Inferior parietal cortex (tissue), 1 donor: Measurements from ENCODE around the gene DGKE.

Source experiments
- DNase-seq: peaks from one replicate; pipeline ENCODE4 v3.0.0-alpha.2; 2016; ENCODE audit errors: extremely low spot score

The DGKE gene

DNA sequence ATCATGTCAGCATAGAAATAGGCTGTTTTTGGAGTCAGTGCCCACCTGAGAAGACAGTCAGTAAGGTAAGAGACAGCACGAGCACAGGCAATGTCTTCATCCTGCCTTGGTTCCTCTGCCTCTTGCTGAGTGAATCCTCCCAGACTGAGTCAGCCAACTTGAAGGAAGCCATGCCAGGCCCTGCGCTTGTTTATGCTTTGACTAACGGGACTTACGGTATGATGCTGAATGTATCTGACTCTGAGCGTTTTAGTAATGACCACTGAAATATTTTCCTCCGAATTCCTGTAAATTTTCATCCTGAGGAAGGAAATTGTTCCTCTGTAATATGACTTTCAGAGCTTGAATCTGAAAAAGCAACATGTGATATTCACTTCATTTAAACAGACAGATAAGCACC is 18.2 kb upstream of the DGKE start:
- no peak for DNase-seq

DNA sequence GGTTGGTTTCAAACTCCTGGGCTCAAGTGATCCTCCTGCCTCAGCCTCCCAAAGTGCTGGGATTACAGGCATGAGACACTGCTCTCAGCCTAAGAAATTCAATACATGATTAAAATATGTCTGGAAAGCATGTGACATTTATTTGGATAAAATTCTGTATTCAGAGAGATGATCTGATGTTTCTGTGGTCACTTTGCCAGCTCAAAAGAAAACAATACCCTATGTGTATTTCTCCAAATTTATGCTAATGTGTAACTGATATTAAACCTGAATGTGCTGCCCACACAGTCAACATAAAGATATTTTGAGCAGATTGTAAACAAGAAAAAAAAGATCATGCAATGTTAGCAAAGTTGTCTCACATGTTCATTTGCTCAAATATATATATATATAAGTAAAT is 16.9 kb upstream of the DGKE start:
- DNase-seq = no peak

DNA sequence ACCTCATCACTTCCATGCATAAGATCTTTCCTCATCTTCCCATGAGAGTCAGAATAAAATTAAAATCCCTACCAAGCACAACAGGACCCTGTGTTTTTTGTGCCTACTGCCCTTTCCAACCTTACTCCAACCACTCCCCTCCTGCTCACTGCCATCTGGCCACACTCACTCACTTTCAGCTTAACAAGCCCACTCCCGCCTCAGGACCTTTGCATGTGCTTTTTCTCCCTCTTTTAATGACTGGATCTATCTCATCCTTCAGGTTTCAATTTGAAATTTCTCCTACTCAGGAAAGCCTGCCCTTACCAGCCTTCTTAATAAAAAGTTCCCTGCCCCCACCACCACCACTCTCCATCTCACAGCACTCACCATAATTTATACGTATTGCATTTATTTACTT is 14.9 kb upstream of the DGKE start:
- DNase-seq = no peak

DNA sequence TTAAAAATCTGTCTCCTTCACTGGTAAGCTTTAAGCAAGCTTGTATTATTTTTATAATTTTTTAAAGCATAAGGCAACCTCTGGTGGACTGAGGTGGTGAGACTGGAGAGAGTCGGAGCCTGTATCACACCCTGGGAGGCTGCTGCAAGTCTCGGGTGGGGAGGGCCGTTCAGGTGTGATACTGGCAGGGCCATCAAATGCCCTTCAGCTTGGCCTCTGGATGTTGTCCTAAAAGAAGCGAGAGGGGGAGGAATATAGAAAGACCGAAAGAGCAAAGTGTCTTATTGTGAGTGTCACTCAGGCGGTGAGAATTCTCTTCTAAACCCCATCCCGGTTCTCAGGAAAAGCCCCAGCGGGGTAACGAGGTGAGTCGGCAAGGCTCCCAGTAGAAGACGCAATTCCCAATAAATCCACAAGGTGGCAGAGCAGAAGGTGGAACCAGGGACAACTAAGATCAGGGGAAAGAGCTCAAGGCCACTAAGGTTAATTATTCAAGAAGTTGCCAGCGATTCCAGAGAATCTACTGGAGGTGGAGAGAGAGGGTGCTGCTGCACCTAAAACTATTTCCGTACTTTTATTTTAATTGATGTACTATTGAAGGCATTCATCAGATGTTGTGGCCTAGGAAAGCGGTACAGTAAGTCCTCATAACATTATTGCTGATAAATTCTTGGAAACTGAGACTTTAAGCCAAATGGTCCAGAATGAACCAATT is 14.4 kb upstream of the DGKE start:
- DNase-seq = peak; percentile 85

DNA sequence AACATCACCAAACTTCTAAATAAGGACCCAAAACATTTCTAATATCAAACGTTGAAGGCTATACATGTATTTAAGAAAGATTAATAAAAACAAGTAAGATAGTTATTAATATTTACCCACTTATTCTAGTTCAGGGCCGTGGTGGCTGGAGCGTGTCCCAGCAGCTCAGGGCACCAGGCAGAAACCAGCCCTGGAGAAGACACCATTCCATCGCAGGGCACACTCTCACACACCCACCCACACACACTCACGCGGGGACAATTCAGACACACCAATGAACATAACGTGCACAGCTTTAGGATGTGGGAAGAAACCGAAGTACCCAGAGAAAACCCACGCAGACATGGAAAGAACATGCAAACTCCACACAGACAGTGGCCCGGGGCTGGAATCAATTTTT is 13.7 kb upstream of the DGKE start:
- DNase-seq = no peak

DNA sequence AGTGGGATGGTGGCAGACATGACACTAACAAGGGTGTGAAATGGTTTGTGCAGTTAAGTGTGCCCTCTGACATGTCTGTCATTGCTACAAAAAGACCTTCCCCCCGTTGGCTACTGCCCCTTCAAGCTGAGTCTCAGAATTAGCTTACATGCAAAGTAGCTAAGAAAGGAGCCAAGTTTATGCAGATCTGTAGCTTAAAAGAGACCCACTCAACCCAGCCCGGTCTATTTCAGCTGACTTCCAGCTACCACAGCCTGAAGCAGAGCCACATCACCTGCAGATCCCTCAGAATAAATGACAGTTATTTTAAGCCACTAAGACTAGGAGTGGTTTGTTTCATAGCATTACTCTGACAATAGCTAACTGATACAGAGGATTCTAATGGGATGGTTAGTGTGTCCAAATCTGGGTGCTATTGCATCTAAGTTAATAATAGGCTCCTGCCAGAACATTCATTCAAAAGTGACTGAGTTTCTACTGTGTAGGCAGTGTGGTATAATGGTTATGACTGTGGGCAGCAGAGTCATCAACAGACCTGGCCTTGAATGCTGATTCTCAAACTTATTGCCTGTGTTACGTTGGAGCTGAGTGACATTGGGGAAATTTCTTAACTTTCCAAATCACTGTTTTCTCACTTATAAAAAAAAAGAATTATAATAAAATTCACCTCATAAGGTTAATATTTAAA is 12.0 kb upstream of the DGKE start:
- no peak for DNase-seq

DNA sequence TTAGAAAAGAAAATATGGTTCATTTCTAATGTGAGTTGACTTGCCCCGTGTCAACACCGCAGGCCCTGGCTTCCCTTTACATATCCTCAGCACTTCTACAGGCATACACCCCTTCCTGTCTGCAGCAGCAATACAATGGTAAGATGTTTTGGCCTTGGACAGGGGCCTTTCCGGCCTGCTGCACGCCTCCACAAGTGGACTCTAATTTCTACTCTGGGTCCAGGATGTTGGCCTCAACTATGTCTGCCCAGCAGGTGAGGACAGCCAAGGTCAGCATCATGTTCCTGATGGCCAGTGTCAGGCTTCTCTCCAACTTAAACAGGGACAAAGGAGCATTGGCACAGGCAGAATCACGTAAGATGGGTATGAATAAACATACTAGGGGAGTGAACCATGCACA is 11.2 kb upstream of the DGKE start:
- no peak for DNase-seq

DNA sequence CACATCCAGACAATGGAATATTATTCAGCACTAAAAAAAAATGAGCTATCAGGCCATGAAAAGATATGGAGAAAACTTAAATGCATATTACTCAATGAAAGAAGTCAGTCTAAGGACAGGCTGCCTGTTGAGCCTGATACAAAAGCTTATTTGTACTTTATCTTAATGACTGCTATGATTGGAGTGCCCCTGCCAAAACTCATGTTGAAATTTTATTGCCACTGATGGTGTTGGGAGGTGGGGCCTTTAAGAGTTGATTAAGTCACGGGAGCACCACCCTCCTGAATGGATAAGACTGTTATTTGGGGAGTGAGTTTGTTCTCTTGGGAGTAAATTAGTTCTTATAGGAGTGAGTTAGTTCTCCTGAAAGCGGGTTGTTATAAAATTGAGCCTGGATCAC is 10.1 kb upstream of the DGKE start:
- DNase-seq = no peak

DNA sequence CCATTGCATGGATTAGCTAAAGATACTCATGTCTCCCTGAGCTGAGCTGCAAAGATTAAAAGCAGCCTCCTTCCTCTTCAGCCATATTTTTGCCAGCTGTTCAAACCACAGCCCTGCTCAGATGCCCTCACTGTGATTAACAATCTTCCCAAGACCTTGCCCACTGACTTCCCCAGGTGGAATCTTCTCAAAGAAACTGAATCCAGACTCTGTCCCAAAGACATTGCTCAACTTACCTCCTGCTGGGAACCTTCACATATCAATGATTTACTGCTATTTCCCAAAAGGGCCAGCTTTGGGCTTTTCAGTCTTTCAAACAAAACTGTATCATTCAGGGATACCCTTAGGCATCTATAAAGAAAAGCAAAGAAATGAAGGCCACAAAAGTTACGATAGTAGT is 9.4 kb upstream of the DGKE start:
- DNase-seq = no peak

DNA sequence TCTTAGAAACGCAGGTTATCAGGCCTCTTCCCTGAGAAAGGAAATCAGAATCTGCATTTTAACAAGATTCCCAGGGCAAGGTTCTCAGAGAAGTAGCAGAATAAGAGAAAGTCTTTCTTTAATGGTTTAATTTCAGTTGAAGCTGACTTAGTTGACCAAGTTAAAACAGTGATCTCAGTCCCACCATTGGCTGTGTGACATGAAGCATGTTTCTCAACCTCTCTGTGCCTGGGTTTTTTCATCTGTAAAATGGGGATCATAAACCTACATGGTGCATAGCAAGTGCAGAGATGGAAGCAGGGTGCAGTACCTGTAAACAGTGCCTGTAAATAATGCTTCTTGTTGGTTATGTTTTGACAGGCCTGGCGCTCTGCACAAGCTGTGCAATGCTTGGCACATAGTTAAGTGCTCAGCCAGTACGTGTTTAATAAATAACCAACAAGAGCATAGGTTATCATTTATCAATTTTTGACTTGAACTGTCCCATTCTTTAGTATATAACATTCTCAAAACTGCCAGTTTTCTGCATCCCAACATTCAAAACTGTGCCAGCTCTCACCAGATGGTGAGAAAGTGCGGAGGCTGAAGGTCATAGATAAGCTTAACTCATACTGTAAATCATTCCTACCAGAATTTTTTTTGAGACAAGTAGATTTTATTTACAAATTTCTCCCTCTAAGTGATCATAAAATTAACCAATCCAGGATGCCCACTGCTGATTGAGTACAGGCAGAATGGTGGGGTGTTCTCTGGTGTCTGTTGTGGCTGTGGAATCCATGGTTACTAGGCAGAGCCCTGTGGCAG is 7.1 kb upstream of the DGKE start:
- no peak for DNase-seq

DNA sequence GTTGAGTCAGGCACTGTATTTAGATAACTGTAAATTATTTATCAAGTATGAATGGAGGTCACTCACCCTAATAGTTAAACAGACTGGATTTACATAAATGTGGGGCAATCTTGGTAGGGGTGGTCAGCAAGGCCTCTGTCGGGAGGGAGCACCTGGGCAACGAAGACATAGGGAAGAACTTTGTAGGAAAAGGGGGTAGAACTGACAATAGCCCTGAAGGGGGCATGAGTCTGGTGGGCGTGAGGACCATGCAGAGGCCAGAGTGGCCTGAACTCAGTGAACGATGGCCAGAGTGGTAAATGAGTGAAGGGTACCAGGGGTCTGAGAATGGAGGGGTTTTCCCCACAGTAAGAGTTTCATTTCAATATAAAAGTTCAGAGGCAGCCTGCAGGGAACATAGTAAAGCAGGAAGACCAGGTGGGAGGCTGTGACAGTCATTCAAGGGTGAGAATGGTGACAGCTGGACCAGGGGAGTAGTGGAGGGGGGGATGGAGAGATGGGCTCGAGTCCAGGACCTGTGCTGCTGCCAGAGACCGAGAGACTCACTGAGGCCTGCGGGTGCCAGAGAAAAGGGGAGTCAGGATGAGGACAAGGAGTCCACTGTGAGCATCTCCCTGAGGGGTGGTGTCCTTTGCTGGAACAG is 3.1 kb upstream of the DGKE start:
- no peak for DNase-seq

DNA sequence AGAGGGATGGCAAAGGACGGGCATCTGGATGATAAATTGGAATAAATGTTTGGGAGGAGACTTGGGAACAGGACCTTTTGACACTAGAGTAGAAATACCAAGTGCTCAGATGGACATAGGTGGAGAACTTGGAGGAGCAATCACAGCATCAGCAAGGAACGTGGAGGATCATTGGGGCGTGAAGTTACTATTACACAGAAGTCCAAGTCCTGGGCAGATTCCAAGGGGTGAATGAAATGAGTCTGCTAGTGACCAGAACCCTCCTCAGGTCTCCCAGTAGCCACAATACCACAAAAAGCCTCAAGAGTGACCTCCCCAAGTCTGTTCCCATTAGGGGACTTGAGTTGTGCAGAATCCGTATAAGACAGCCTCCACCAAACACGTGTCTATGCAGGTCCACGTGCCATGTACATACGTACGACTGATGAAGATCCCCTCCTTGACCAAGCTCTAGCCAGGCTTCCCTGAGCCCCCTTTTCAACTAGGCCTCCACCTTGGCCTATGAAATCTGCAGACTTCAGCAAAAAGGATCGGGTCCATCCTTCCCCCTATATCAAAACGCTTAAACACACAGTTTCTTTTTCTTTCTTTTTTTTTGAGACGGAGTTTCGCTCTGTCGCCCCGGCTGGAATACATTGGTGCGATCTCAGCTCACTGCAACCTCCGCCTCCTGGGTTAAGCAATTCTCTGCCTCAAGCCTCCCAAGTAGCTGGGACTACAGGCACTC is 2.4 kb upstream of the DGKE start:
- DNase-seq = no peak

DNA sequence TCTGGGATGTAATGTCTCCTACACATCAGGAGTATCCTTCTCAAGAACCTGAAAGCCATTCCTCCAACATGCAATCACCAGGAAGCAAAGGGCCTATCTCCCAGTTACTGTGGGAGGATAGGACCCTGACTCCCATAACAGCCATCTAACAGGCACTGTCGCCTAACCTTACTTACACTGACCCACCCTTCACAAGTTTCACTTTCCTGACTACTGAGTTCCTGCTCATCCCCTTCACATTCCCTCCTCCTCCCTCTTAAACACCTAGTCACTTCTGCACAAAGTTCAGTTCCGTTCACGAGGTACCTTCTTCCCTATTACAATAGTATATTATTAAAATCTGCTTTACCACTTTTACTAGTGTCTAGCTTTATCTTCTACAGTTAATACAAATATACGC is 1.5 kb upstream of the DGKE start:
- DNase-seq = no peak

DNA sequence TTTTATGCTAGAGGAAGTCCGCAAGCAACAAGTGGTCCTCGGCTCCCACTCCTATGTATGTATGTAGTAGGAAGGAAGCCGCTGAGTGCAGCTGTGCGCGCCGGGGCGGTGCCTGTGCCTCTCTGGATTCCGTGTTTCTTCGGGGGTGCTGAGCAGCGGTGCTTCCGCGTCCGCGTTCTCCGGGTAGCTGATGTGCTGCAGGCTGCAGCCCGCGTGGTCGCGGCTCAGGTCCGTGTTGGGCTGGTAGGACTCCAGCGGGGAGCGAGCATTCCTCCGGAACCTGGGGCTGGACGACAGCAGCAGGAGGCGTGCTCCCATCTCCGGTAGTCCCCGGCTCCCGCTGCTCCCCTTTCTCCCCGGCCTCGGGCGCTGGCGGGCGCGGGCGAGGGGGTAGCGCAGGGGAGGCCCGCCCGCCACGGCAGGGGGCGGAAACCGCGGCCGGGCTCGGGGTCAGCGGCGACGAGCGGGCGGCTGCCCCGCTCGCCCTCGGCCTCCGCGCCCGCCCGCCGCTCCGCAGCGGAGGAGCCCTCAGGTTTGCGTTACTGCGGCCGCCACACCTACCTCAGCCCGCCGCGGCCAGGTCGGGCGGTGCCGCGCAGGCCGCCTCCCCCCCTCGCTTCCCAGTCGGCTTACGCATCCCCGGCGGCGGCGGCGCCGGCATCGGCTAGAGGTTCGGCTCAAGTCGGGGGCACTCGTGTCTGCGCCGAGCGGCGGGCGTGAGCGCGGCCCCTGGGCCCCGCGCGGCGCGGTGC is 718 bp upstream of the DGKE start:
- DNase-seq = peak; percentile 27

DNA sequence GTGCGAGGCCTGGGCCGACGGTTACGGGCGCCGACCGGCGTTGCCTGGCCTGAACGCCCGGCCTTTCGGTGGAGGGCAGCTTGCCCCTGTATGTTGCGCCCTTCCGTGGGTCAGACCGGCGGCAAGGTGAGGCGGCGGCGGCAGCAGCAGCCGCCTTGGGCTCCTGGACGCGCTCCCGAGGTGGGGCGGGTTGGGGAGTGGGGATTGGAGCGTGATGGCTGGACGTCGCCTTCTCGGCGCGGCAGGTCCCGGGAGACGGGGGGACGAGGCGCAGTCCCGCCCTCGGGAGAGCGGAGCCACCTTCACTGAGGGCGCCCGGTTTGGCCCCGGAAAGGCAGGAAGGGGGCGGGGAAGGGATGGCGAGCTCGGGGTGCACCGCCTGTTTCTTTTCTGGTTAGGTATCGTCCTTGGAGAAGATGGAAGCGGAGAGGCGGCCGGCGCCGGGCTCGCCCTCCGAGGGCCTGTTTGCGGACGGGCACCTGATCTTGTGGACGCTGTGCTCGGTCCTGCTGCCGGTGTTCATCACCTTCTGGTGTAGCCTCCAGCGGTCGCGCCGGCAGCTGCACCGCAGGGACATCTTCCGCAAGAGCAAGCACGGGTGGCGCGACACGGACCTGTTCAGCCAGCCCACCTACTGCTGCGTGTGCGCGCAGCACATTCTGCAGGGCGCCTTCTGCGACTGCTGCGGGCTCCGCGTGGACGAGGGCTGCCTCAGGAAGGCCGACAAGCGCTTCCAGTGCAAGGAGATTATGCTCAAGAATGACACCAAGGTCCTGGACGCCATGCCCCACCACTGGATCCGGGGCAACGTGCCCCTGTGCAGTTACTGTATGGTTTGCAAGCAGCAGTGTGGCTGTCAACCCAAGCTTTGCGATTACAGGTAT is 671 bp downstream of the DGKE start:
- peak; percentile 36 for DNase-seq

DNA sequence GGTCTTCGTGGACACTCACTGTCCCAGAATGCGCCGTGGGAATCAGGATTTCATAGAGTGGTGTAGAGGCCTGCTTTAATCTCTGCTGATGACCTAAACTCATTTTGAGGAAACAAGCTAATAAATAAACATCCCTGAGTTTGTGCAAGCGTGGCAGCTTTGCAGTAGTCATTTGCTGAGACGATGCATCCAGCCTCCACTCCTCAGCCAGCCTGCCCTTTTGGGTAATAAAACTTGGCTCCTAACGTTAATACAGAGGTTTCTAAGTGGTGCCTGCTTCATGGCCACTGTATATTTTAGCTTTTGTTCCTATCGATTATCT is 1.3 kb downstream of the DGKE start:
- no peak for DNase-seq

DNA sequence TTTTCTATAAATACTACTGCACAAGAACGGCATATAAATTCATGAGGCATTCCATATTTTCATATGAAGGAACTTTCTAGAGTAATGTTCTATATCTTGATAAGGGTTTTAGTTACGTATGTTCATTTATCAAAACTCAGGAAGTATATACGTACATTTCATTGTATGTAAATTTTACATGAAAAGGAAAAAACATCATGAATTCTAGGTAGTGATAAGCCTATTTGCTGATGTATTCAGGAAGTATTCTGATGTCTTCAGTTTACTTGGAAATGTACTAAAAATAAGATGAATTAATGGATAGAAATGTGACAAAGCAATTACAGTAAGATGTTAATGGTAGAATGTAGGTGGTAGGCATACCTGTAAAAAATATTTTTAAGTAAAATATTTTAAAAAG is 4.7 kb downstream of the DGKE start:
- no peak for DNase-seq

DNA sequence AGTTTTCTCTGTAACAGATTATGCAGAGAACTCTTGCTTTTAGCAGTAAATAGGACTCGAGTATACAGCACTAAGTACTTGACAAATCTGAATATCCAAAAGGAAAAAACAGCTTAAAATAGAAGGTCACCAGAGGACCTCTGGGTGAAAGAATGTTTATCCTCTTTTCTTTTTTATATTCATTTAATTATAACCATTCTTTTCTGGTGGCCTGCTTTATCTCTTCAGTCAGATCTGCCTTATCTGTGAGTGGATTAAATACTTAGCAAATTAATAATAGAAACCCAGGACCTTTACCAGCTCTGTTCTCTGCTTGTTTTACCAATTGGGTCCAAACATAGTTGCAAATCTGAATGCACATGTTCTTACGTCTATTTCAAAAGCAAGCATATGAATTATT is 8.6 kb downstream of the DGKE start:
- DNase-seq = no peak

DNA sequence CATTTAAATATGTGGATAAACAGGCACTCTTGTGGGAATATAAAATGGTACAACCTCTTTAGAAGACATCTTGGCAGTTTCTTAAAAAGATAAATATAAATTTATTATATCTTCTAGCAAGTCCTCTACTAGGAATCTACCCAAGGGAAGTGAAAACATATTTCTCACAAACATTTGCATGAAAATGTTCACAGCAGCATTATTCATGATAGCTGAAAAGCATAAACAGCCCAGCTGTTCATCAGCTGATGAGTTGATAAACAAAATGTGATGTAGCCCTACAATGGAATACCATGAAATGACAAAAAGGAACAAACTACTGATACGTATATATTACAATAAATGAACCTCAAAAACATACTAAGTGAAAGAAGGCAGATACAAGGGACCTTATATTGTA is 12.0 kb downstream of the DGKE start:
- no peak for DNase-seq

DNA sequence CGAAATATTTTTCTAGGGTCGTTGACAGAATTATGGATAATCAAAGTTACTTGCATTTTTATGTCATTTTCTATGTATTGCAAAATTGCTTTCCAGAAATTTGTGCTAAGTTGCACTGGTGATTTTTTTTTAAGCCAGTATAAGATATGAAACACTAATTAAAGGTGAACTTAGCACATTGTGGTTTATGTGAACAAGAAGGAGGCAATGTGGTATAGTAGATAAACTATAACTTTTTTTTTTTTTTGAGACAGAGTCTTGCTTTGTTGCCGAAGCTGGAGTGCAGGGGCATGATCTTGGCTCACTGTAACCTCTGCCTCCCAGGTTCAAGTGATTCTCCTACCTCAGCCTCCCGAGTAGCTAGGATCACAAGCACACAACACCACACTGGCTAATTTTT is 13.2 kb downstream of the DGKE start:
- DNase-seq = no peak
